H1 (cell line): Measurements from ENCODE around the gene TFB2M. TPM values are rescaled to one million over a fixed set of nuclear protein-coding genes. Genes with fewer than 3 reads are reported as not detected.

Experiments
- CTCF ChIA-PET: fragments of 300-600 bp; sonication (Branson Sonifier 250); formaldehyde crosslinking; loops from one replicate; lab custom pipeline; 2021; ENCODE audit not compliant: partially characterized antibody; lab: Charles Lee
- POLR2A ChIA-PET: fragments of 300-600 bp; sonication (Branson Sonifier 250); formaldehyde crosslinking; loops from one replicate; lab custom pipeline; 2021; ENCODE audit warnings: inconsistent platforms; ENCODE audit not compliant: partially characterized antibody; lab: Charles Lee
- DNase-seq, 2 experiments: peaks; one replicate each; pipeline versions ENCODE4 v3.0.0 to v3.0.0-alpha.2; 2010 to 2022; ENCODE audit warnings: low spot score in 2 of 2, low read depth in 1 of 2, mixed read lengths in 1 of 2
- FAIRE-seq: peaks from 2 replicates; lab custom pipeline; 2011; peaks lifted over from hg19 to GRCh38; lab: Jason Lieb, UNC
- H2AFZ ChIP-seq: 2 replicates; pipeline ENCODE4 v1.8.1; 2012; ENCODE audit warnings: low read length, inconsistent platforms
- H2AK5ac ChIP-seq: 2 replicates; pipeline ENCODE4 v1.6.1; 2013; ENCODE audit warnings: low read depth, low read length
- H2BK120ac ChIP-seq: replicated peaks from 2 replicates; pipeline ENCODE3; 2013; ENCODE audit warnings: low read depth, low read length, inconsistent platforms
- H2BK12ac ChIP-seq: 2 replicates; pipeline ENCODE4 v1.6.1; 2013; ENCODE audit warnings: low read depth, low read length
- H2BK15ac ChIP-seq: 2 replicates; pipeline ENCODE4 v1.6.1; 2013; ENCODE audit warnings: low read length
- H2BK20ac ChIP-seq: 2 replicates; pipeline ENCODE4 v1.6.1; 2013; ENCODE audit warnings: low read length
- H2BK5ac ChIP-seq: 2 replicates; pipeline ENCODE4 v1.6.1; 2013; ENCODE audit warnings: low read depth, low read length
- H3K14ac ChIP-seq: 2 replicates; pipeline ENCODE4 v1.6.1; 2013; ENCODE audit warnings: inconsistent platforms; ENCODE audit not compliant: insufficient read length
- H3K18ac ChIP-seq: 2 replicates; pipeline ENCODE4 v1.6.1; 2013; ENCODE audit warnings: low read length; ENCODE audit errors: extremely low read depth
- H3K23ac ChIP-seq: 2 replicates; pipeline ENCODE4 v1.6.1; 2013; ENCODE audit warnings: inconsistent platforms; ENCODE audit not compliant: insufficient read length
- H3K23me2 ChIP-seq: 2 replicates; pipeline ENCODE4 v1.6.1; 2013; ENCODE audit warnings: low read depth, low read length
- H3K27ac ChIP-seq: 2 replicates; pipeline ENCODE4 v1.6.1; 2011; ENCODE audit warnings: low read depth, low read length, inconsistent platforms
- H3K27me3 ChIP-seq, 4 experiments: replicated peaks in 1 of 4; 1 replicate in 1 of 4; 2 replicates in 3 of 4; pipeline versions ENCODE4 v1.6.1 to v1.8.1; 2011 to 2013; ENCODE audit warnings: low read length in 3 of 4, mild to moderate bottlenecking in 3 of 4, inconsistent platforms in 2 of 4, mixed read lengths in 2 of 4, moderate library complexity in 1 of 4; ENCODE audit not compliant: control insufficient read depth in 3 of 4, insufficient read depth in 3 of 4; ENCODE audit errors: extremely low read depth in 1 of 4
- H3K36me3 ChIP-seq, 4 experiments: 2 replicates each; pipeline versions ENCODE4 v1.6.1 to v1.8.1; 2011 to 2013; ENCODE audit warnings: mild to moderate bottlenecking in 4 of 4, low read length in 3 of 4, moderate library complexity in 2 of 4, control low read depth in 1 of 4, inconsistent platforms in 1 of 4; ENCODE audit not compliant: insufficient read depth in 4 of 4, control insufficient read depth in 2 of 4
- H3K4ac ChIP-seq: replicated peaks from 2 replicates; pipeline ENCODE3; 2013; ENCODE audit warnings: low read length, low read depth, mixed read lengths, inconsistent platforms; ENCODE audit not compliant: insufficient read length
- H3K4me1 ChIP-seq, 4 experiments: replicated peaks in 1 of 4; 1 replicate in 1 of 4; 2 replicates in 3 of 4; pipeline versions ENCODE4 v1.6.1 to v1.8.1; 2011 to 2013; ENCODE audit warnings: low read length in 3 of 4, inconsistent platforms in 2 of 4, mixed read lengths in 1 of 4; ENCODE audit not compliant: insufficient read depth in 4 of 4, control insufficient read depth in 3 of 4
- H3K4me2 ChIP-seq, 2 experiments: 2 replicates each; pipeline versions ENCODE4 v1.6.1 to v1.8.1; 2011 to 2013; ENCODE audit warnings: low read depth in 2 of 2, low read length in 2 of 2, control low read depth in 1 of 2, inconsistent platforms in 1 of 2, mild to moderate bottlenecking in 1 of 2; ENCODE audit not compliant: insufficient read depth in 1 of 2
- H3K4me3 ChIP-seq, 4 experiments: fragments of 200-600, 300-600 bp in 1 of 4; sonication (generic), shearing (Covaris generic), sonication (Bioruptor Twin) in 1 of 4; 2 replicates each; pipeline versions ENCODE4 v1.5.1 to v1.8.1; 2011 to 2016; ENCODE audit warnings: low read length in 4 of 4, low read depth in 3 of 4, control low read depth in 2 of 4, inconsistent platforms in 2 of 4, mild to moderate bottlenecking in 2 of 4, mixed read lengths in 1 of 4, moderate library complexity in 1 of 4; ENCODE audit not compliant: insufficient read depth in 2 of 4; ENCODE audit errors: extremely low read depth in 1 of 4
- H3K56ac ChIP-seq: replicated peaks from 2 replicates; pipeline ENCODE3; 2013; ENCODE audit warnings: low read depth, mild to moderate bottlenecking, mixed read lengths, low read length, inconsistent platforms; ENCODE audit not compliant: insufficient read length
- H3K79me1 ChIP-seq: 2 replicates; pipeline ENCODE4 v1.6.1; 2013; ENCODE audit warnings: low read depth, low read length, control low read depth
- H3K79me2 ChIP-seq, 2 experiments: 2 replicates each; pipeline versions ENCODE4 v1.6.1 to v1.8.1; 2012 to 2013; ENCODE audit warnings: low read length in 2 of 2, mild to moderate bottlenecking in 2 of 2, inconsistent platforms in 1 of 2; ENCODE audit not compliant: insufficient read depth in 2 of 2, control insufficient read depth in 1 of 2
- H3K9ac ChIP-seq, 4 experiments: replicated peaks in 1 of 4; 1 replicate in 1 of 4; 2 replicates in 3 of 4; pipeline versions ENCODE4 v1.6.1 to v1.8.1; 2011 to 2013; ENCODE audit warnings: low read depth in 3 of 4, low read length in 3 of 4, control low read depth in 2 of 4, mild to moderate bottlenecking in 2 of 4, moderate library complexity in 2 of 4, inconsistent platforms in 1 of 4; ENCODE audit errors: extremely low read depth in 1 of 4
- H3K9me3 ChIP-seq, 2 experiments: 2 replicates each; pipeline versions ENCODE4 v1.6.1 to v1.8.1; 2012 to 2013; ENCODE audit warnings: mild to moderate bottlenecking in 2 of 2, moderate library complexity in 2 of 2, control low read depth in 1 of 2, inconsistent platforms in 1 of 2, low read depth in 1 of 2, low read length in 1 of 2, mixed read lengths in 1 of 2; ENCODE audit not compliant: insufficient read depth in 2 of 2
- H4K20me1 ChIP-seq, 2 experiments: replicated peaks in 1 of 2; 2 replicates each; pipeline versions ENCODE3 to v1.8.1; 2011 to 2013; ENCODE audit warnings: inconsistent platforms in 2 of 2, low read length in 2 of 2, mild to moderate bottlenecking in 1 of 2; ENCODE audit not compliant: insufficient read depth in 2 of 2, control insufficient read depth in 1 of 2
- H4K5ac ChIP-seq: 2 replicates; pipeline ENCODE4 v1.6.1; 2013; ENCODE audit warnings: low read length, low read depth, mixed read lengths, inconsistent platforms; ENCODE audit not compliant: insufficient read length
- H4K8ac ChIP-seq: 2 replicates; pipeline ENCODE4 v1.8.0; 2013; ENCODE audit warnings: mild to moderate bottlenecking, moderate library complexity, low read length, inconsistent platforms; ENCODE audit not compliant: insufficient read depth; ENCODE audit errors: extremely low read depth
- H4K91ac ChIP-seq: replicated peaks from 2 replicates; pipeline ENCODE3; 2013; ENCODE audit warnings: low read length, mixed read lengths, inconsistent platforms; ENCODE audit not compliant: insufficient read length
- CHD2 ChIP-seq: IDR thresholded peaks from 2 replicates; pipeline ENCODE4 v1.6.1; 2012; ENCODE audit warnings: low read length, improper control_type of control experiment
- WGBS, 2 experiments: shearing (Covaris generic) in 1 of 2; methylation state at CpG; one replicate each; pipeline versions ENCODE4 v1.1.6 to v1.1.7; 2013 to 2015; ENCODE audit warnings: low lambda C conversion rate in 2 of 2, mixed read lengths in 2 of 2, inconsistent platforms in 1 of 2, low coverage in 1 of 2, missing lambda C conversion rate in 1 of 2; ENCODE audit not compliant: insufficient replicate concordance in 2 of 2, insufficient coverage in 1 of 2, insufficient read length in 1 of 2; ENCODE audit errors: extremely low coverage in 1 of 2, missing lambda C conversion rate in 1 of 2; 5-methylcytosine and 5-hydroxymethylcytosine counted together
- polyA plus RNA-seq, 7 experiments: library from polyadenylated mRNA; depleted of rRNA in 3 of 7; stranded (reverse) in 5 of 7; unstranded in 2 of 7; fragments of >200 nt in 5 of 7; fragments of 200-250 nt in 2 of 7; gene quantifications; 1 replicate in 5 of 7; 2 replicates in 1 of 7; 4 replicates in 1 of 7; pipeline versions ENCODE4 v1.2.1 to v1.2.3, GENCODE V29; 2011 to 2013; ENCODE audit warnings: missing spikeins in 2 of 7, mixed read lengths in 2 of 7
- total RNA-seq: library from RNA; stranded (reverse); fragmentation: NEBNext Ultra II Directional; extraction: Animal tissue kit (Norgen Biotek cat#: 25700); gene quantifications from 2 replicates; pipeline ENCODE4 v1.2.1, GENCODE V29; 2021
- TF ChIP-seq, protein P1 (sequence below): IDR thresholded peaks from 2 replicates; pipeline ENCODE4 v1.6.1; 2012; ENCODE audit warnings: inconsistent platforms

Gene TFB2M
- total and polyA plus RNA-seq, 2 of the 8 experiments (the other 6 are each of a cell fraction or from before 2014, with no cell fraction given) = 10.4 to 22.0 TPM

DNA sequence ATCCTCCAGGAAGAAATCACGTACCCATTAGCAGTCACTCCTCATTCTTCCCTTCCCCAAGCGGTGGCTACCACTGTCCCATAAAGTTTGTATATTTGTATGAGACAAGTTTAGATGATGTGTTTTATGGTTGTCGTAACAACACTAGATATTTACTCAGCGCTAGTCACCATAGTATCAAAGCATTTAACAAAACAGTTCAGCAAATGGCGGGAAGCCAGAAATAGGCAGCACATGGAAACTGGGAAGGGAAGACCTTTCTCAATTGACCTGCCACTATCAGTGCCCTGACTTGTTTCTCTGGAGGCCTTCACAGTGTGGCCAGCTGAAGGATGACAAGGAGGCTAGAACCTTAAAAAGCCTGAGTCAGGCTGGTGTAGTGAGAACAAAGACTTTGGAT, 31.3 kb upstream of the TFB2M start:
- Histone ChIP-seq H3K79me2 (0 out of 4 replicates have a peak, but pooled peaks cover 0 to 3% of the 10 kb centered on the region in 2 experiments), H2BK12ac (no peak overlapping the region), H2AFZ (no peak overlapping the region), H3K9me3 (no peaks in the 10 kb centered on the region), H3K4me2 (no peak overlapping the region), H3K18ac (no peak overlapping the region), H4K8ac (no peak overlapping the region), H2BK15ac (no peak overlapping the region), H3K4me3 (no peak overlapping the region), H2BK120ac (no peak overlapping the region), H3K27me3 (no peaks in the 10 kb centered on the region), H4K91ac (no peak overlapping the region), H3K14ac (no peak overlapping the region), H3K4me1 (no peaks in the 10 kb centered on the region), H4K5ac (no peak overlapping the region), H3K79me1 (no peaks in the 10 kb centered on the region; the same call in 1 of the 2 replicates), H3K23ac (no peak overlapping the region), H3K23me2 (no peaks in the 10 kb centered on the region), H2BK20ac (no peak overlapping the region), H2AK5ac (no peak overlapping the region), H3K9ac (no peak overlapping the region), H2BK5ac (no peak overlapping the region), H3K36me3 (no peaks in the 10 kb centered on the region), H3K56ac (no peak overlapping the region), H3K4ac (no peak overlapping the region), H4K20me1 (peaks cover 1 to 2% of the 10 kb centered on the region in 2 experiments), H3K27ac (no peak overlapping the region)
- DNase-seq = no peak
- CTCF ChIA-PET = no interaction called here
- no peak for FAIRE-seq
- WGBS, 2 experiments = 93% methylated on average over 5 of the region's 5 CpGs; no CpG with 5 or more reads in 1 of the 2 experiments
- POLR2A ChIA-PET = interaction anchor here (0.6 kb wide), 1 partner anchor 32 kb away, joined by 4 read pairs; the partner anchor contains the start of gene TFB2M
- TF ChIP-seq, protein P1, sequence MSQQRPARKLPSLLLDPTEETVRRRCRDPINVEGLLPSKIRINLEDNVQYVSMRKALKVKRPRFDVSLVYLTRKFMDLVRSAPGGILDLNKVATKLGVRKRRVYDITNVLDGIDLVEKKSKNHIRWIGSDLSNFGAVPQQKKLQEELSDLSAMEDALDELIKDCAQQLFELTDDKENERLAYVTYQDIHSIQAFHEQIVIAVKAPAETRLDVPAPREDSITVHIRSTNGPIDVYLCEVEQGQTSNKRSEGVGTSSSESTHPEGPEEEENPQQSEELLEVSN = peak; percentile 45; the same call in 1 of the 2 replicates
- no peak for TF ChIP-seq CHD2
